GM19468 (cell line): Measurements from ENCODE around the gene PLEKHM3.

ENCODE experiments used
- ATAC-seq: cut with Tn5 transposase; IDR thresholded peaks from one replicate; pipeline ENCODE4 v1.9.1; 2021; ENCODE audit warnings: mild to moderate bottlenecking, moderate library complexity, moderate number of reproducible peaks; ENCODE audit not compliant: unreplicated experiment; ENCODE audit errors: extremely low read depth

Gene PLEKHM3

GRCh38 chr2:207869784-207870778 is 155.2 kb downstream of the PLEKHM3 start:
- ATAC-seq, result no peak

- no peak for ATAC-seq
Measured at GRCh38 chr2:207868855-207869596, 156.3 kb downstream of the PLEKHM3 start.

GRCh38 chr2:207867905-207868304 is 157.4 kb downstream of the PLEKHM3 start:
- ATAC-seq, result no peak

GRCh38 chr2:207867056-207867455 is 158.3 kb downstream of the PLEKHM3 start:
- ATAC-seq, result no peak

- no peak for ATAC-seq
Measured at GRCh38 chr2:207865210-207865609, 160.1 kb downstream of the PLEKHM3 start.

GRCh38 chr2:207863345-207863744 is 162.0 kb downstream of the PLEKHM3 start:
- ATAC-seq, result no peak

- ATAC-seq, result no peak
Measured at GRCh38 chr2:207861789-207862188, 163.5 kb downstream of the PLEKHM3 start.

- no peak for ATAC-seq
Measured at GRCh38 chr2:207860685-207861084, 164.6 kb downstream of the PLEKHM3 start.

GRCh38 chr2:207855591-207855990 is 169.7 kb downstream of the PLEKHM3 start:
- no peak for ATAC-seq

- no peak for ATAC-seq
Measured at GRCh38 chr2:207854484-207855440, 170.6 kb downstream of the PLEKHM3 start.

- no peak for ATAC-seq
Measured at GRCh38 chr2:207852791-207853190, 172.5 kb downstream of the PLEKHM3 start.

- ATAC-seq, result no peak
Measured at GRCh38 chr2:207849443-207849842, 175.9 kb downstream of the PLEKHM3 start.

- ATAC-seq, result no peak
Measured at GRCh38 chr2:207848545-207848928, 176.8 kb downstream of the PLEKHM3 start.

- no peak for ATAC-seq
Measured at GRCh38 chr2:207847807-207848544, 177.4 kb downstream of the PLEKHM3 start.

GRCh38 chr2:207847098-207847806 is 178.1 kb downstream of the PLEKHM3 start:
- no peak for ATAC-seq

GRCh38 chr2:207845202-207845864 is 180.0 kb downstream of the PLEKHM3 start:
- ATAC-seq, result no peak

- ATAC-seq, result no peak
Measured at GRCh38 chr2:207844648-207845047, 180.7 kb downstream of the PLEKHM3 start.

- no peak for ATAC-seq
Measured at GRCh38 chr2:207840101-207840500, 185.2 kb downstream of the PLEKHM3 start.
